GM21737 (cell line): ENCODE data around the gene GLYATL1.
"Not testable (repeated sequence)": the region's sequence is repeated elsewhere in the genome, so short reads cannot be mapped to it uniquely, and the experiment has no call there.

ENCODE experiments used
- ATAC-seq: cut with Tn5 transposase; IDR thresholded peaks from one replicate; pipeline ENCODE4 v1.9.1; 2021; ENCODE audit warnings: mild to moderate bottlenecking, moderate library complexity; ENCODE audit not compliant: unreplicated experiment

Gene GLYATL1

GRCh38 chr11:58992489-58992888 lies 53.2 kb downstream of the GLYATL1 start:
- no peak for ATAC-seq

DNA sequence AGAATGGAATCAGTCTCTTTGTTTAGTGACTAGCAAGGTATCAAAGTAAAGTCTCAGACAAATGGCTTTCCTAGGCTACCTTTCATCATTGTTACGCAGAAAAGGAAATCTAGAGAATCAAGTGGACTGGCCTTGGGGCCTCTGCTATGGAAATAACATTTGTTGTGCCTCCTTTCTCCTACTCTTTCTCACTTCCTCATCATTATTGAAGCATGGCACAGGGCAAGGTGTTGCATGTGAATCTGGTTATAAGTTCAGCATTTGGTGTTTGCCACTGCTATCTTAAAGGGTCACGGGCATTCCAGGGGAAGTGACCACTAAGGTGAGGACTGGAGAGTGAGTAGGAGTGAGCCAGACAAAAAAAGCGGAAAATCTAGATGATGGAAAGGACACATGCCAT lies 54.9 kb downstream of the GLYATL1 start:
- ATAC-seq, result no peak

GRCh38 chr11:58998480-58999290 lies 59.4 kb downstream of the GLYATL1 start:
- no peak for ATAC-seq

GRCh38 chr11:58999291-58999680 lies 60.0 kb downstream of the GLYATL1 start:
- no peak for ATAC-seq

GRCh38 chr11:59000003-59000402 lies 60.7 kb downstream of the GLYATL1 start:
- no peak for ATAC-seq

DNA sequence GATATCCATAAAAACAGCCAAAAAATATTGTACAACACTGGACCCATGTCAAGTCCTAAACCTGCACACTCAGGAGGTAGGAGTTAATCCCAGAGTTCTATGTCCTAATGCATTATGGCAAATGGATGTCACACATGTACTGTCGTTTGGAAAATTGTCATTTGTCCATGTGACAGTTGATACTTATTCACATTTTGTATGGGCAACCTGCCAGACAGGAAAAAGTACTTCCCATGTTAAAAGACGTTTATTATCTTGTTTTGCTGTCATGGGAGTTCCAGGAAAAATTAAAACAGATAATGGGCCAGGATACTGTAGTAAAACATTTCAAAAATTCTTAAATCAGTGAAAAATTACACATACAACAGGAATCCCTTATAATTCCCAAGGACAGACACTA lies 62.7 kb downstream of the GLYATL1 start:
- ATAC-seq, result not testable (repeated sequence)
